ENCODE results near the gene FOXA2.

DNA sequence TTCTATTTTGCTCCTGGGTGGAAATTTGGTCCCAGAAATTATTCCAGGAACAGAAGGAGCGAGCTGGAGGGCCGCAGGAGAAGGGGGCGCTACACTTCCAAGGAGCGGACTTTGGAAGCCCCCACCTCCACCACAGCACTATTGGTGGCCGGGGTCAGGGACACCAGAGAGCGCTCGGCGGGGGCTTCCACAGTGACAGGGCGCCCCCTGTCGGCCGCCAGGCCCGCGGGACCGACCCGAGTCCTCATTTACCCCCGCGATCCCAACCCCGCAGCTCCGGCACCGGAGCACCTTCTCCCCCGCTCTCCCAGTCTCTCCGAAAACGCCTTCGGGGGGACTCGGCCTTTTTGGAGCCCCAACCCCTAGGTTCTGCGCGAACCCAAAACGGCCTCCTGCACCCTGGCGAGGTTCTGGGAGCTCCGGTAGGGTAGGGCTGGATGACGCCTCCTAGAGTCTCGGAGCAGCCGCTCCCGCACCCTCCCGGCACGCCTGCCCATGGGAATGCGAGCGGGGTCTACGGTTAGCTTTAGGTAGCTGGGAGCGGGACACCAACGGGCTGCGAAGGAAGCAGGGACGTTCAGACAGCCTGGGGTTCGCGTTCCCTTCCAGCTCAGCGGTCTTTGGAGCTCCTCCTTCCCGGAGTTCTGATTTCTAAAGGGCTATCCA lies 2.4 kb upstream of the FOXA2 start:
- TF ChIP-seq, protein P1, sequence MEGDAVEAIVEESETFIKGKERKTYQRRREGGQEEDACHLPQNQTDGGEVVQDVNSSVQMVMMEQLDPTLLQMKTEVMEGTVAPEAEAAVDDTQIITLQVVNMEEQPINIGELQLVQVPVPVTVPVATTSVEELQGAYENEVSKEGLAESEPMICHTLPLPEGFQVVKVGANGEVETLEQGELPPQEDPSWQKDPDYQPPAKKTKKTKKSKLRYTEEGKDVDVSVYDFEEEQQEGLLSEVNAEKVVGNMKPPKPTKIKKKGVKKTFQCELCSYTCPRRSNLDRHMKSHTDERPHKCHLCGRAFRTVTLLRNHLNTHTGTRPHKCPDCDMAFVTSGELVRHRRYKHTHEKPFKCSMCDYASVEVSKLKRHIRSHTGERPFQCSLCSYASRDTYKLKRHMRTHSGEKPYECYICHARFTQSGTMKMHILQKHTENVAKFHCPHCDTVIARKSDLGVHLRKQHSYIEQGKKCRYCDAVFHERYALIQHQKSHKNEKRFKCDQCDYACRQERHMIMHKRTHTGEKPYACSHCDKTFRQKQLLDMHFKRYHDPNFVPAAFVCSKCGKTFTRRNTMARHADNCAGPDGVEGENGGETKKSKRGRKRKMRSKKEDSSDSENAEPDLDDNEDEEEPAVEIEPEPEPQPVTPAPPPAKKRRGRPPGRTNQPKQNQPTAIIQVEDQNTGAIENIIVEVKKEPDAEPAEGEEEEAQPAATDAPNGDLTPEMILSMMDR (IDR thresholded peaks at IDR 0.05) = peak; percentile 97
- no peak for TF ChIP-seq POLR2AphosphoS5 (IDR thresholded peaks at IDR 0.05; ENCODE audit: low read depth, low read length)

All from Panc1 (cell line).